MM.1S (cell line): ENCODE measurements around the gene RHOF.

ENCODE experiments used
- DNase-seq: peaks from one replicate; pipeline ENCODE4 v3.0.0-alpha.2; 2015
- H2AFZ ChIP-seq: fragments of 300-600 bp; sonication (generic); 2 replicates; pipeline ENCODE4 v1.6.0; 2016; ENCODE audit warnings: antibody characterized with exemption, low read length
- H3F3A ChIP-seq: fragments of 300-600 bp; sonication (generic); 2 replicates; pipeline ENCODE4 v1.6.1; 2016; ENCODE audit warnings: mild to moderate bottlenecking, antibody characterized with exemption, low read length, moderate library complexity, mixed read lengths; ENCODE audit not compliant: insufficient read depth
- H3K27ac ChIP-seq: fragments of 300-600 bp; sonication (generic); 2 replicates; pipeline ENCODE4 v1.5.1; 2016; ENCODE audit warnings: mild to moderate bottlenecking, low read length
- H3K27me3 ChIP-seq: fragments of 300-600 bp; sonication (generic); replicated peaks from 2 replicates; pipeline ENCODE4 v1.6.0; 2016; ENCODE audit warnings: low read length; ENCODE audit not compliant: insufficient read depth
- H3K36me3 ChIP-seq: fragments of 300-600 bp; sonication (generic); replicated peaks from 2 replicates; pipeline ENCODE4 v1.6.1; 2016; ENCODE audit warnings: mild to moderate bottlenecking, low read length, mixed read lengths; ENCODE audit not compliant: insufficient read depth
- H3K4me1 ChIP-seq: fragments of 300-600 bp; sonication (generic); 2 replicates; pipeline ENCODE4 v1.6.1; 2016; ENCODE audit warnings: low read length, mixed read lengths
- H3K4me2 ChIP-seq: fragments of 300-600 bp; sonication (generic); 2 replicates; pipeline ENCODE4 v1.6.0; 2016; ENCODE audit warnings: low read depth, low read length
- H3K4me3 ChIP-seq: fragments of 300-600 bp; sonication (generic); 2 replicates; pipeline ENCODE4 v1.5.1; 2016; ENCODE audit warnings: low read length, mixed read lengths
- H3K79me2 ChIP-seq: fragments of 300-600 bp; sonication (generic); 2 replicates; pipeline ENCODE4 v1.6.1; 2016; ENCODE audit warnings: mixed run types, low read length, mixed read lengths
- H3K9ac ChIP-seq: fragments of 300-600 bp; sonication (generic); 2 replicates; pipeline ENCODE4 v1.6.1; 2016; ENCODE audit warnings: low read length, mixed read lengths
- H3K9me2 ChIP-seq: fragments of 300-600 bp; sonication (generic); replicated peaks from 2 replicates; pipeline ENCODE4 v1.6.1; 2016; ENCODE audit warnings: mild to moderate bottlenecking, low read length, mixed read lengths; ENCODE audit not compliant: insufficient read depth
- H3K9me3 ChIP-seq: fragments of 300-600 bp; sonication (generic); replicated peaks from 2 replicates; pipeline ENCODE4 v1.6.1; 2016; ENCODE audit warnings: mild to moderate bottlenecking, low read length, mixed read lengths; ENCODE audit not compliant: insufficient read depth
- H4K20me1 ChIP-seq: fragments of 300-600 bp; sonication (generic); 2 replicates; pipeline ENCODE4 v1.6.1; 2016; ENCODE audit warnings: mild to moderate bottlenecking, low read length, moderate library complexity, mixed read lengths; ENCODE audit not compliant: insufficient read depth
- EZH2 ChIP-seq: fragments of 300-600 bp; sonication (generic); optimal IDR thresholded peaks from 2 replicates; pipeline ENCODE3; 2017; ENCODE audit warnings: low read depth, mild to moderate bottlenecking, antibody characterized with exemption, low read length, mixed read lengths
- EZH2phosphoT487 ChIP-seq: fragments of 300-600 bp; sonication (generic); IDR thresholded peaks from 2 replicates; pipeline ENCODE4 v1.6.1; 2018; ENCODE audit warnings: antibody characterized with exemption, low read length
- TF ChIP-seq, protein P1 (sequence below): fragments of 300-600 bp; sonication (generic); IDR thresholded peaks from 2 replicates; pipeline ENCODE4 v1.5.1; 2016; ENCODE audit warnings: antibody characterized with exemption, low read length, mixed read lengths

Gene RHOF

DNA sequence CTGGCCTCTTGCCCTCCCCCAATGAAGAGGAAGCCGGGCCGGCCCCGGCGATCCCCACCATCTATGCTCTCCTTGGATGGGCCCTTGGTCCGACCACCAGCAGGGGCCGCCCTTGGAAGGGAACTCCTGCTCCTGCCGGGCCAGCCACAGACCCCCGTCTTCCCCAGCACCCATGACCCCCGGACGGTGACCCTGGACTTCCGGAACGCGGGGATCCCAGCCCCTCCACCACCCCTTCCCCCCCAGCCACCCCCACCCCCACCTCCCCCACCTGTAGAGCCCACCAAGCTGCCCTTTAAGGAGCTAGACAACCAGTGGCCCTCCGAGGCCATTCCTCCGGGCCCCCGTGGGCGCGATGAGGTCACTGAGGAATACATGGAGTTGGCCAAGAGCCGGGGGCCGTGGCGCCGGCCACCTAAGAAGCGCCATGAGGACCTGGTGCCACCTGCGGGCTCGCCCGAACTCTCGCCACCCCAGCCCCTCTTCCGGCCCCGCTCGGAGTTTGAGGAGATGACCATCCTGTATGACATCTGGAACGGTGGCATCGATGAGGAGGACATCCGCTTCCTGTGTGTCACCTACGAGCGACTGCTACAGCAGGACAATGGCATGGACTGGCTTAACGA lies 29.7 kb upstream of the RHOF start:
- TF ChIP-seq EZH2phosphoT487 (no peak), EZH2 (no peak)
- TF ChIP-seq, protein P1, sequence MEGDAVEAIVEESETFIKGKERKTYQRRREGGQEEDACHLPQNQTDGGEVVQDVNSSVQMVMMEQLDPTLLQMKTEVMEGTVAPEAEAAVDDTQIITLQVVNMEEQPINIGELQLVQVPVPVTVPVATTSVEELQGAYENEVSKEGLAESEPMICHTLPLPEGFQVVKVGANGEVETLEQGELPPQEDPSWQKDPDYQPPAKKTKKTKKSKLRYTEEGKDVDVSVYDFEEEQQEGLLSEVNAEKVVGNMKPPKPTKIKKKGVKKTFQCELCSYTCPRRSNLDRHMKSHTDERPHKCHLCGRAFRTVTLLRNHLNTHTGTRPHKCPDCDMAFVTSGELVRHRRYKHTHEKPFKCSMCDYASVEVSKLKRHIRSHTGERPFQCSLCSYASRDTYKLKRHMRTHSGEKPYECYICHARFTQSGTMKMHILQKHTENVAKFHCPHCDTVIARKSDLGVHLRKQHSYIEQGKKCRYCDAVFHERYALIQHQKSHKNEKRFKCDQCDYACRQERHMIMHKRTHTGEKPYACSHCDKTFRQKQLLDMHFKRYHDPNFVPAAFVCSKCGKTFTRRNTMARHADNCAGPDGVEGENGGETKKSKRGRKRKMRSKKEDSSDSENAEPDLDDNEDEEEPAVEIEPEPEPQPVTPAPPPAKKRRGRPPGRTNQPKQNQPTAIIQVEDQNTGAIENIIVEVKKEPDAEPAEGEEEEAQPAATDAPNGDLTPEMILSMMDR: no peak
- Histone ChIP-seq H3K9me2 (no peaks in the 10 kb centered on the region), H3F3A (no peaks in the 10 kb centered on the region), H4K20me1 (no peaks in the 10 kb centered on the region), H3K4me2 (no peak overlapping the region), H3K4me1 (no peaks in the 10 kb centered on the region), H3K27me3 (no peaks in the 10 kb centered on the region), H3K27ac (no peak overlapping the region), H3K79me2 (no peaks in the 10 kb centered on the region), H3K36me3 (no peaks in the 10 kb centered on the region), H2AFZ (no peak overlapping the region), H3K9ac (no peak overlapping the region), H3K9me3 (no peaks in the 10 kb centered on the region), H3K4me3 (no peak overlapping the region)
- no peak for DNase-seq

DNA sequence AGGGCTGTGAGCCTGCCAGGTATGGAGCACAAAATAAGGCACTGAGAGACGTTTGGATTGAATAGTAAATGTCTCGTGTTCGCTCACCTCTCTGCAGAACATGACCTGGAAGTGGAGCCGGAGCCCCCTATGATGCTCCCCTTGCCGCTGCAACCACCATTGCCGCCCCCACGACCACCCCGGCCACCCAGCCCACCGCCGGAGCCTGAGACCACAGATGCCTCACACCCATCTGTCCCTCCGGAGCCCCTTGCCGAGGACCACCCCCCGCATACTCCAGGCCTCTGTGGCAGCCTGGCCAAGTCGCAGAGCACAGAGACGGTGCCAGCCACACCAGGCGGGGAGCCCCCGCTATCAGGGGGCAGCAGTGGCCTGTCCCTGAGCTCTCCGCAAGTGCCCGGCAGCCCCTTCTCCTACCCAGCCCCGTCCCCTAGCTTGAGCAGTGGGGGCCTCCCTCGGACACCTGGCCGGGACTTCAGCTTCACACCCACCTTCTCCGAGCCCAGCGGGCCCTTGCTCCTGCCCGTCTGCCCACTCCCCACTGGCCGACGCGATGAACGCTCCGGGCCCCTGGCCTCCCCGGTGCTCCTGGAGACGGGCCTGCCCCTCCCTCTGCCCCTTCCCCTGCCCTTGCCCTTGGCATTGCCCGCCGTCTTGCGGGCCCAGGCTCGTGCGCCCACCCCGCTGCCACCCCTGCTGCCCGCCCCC lies 29.1 kb upstream of the RHOF start:
- Histone ChIP-seq H2AFZ (no peak overlapping the region), H3K9me2 (no peaks in the 10 kb centered on the region), H3K79me2 (no peaks in the 10 kb centered on the region), H3K4me2 (no peak overlapping the region), H3K27ac (no peak overlapping the region), H4K20me1 (no peaks in the 10 kb centered on the region), H3K4me3 (no peak overlapping the region), H3K27me3 (no peaks in the 10 kb centered on the region), H3K9me3 (no peaks in the 10 kb centered on the region), H3K36me3 (no peaks in the 10 kb centered on the region), H3F3A (no peaks in the 10 kb centered on the region), H3K4me1 (no peaks in the 10 kb centered on the region), H3K9ac (no peak overlapping the region)
- TF ChIP-seq EZH2phosphoT487 (no peak), EZH2 (no peak)
- TF ChIP-seq, protein P1: no peak
- DNase-seq: no peak

DNA sequence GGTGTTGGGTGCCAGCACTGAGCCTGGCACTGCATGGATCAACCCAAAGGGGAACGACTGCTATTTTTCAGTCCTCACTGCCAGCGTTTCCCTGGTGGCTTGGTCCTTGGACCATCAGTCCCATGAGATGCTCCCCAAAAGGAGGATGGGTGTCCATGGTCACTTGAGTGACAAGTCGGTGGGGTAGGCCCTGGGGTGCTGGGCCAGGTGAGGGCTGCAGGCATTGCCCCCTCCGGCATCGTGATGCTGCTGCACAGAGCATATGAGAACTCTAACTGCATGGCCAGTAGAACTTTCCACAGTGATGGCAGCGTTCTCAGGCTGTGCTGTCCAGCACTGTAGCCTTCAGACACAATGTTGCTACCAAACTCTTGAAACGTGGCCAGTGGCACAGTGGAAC lies 26.6 kb upstream of the RHOF start:
- no peak overlapping the region for H3K4me3 ChIP-seq
- no peaks in the 10 kb centered on the region for H3K9me3 ChIP-seq
- no peaks in the 10 kb centered on the region for H3F3A ChIP-seq
- TF ChIP-seq EZH2phosphoT487 (no peak), EZH2 (no peak)
- TF ChIP-seq, protein P1: no peak
- H3K36me3 ChIP-seq: no peaks in the 10 kb centered on the region
- H2AFZ ChIP-seq: no peak overlapping the region
- no peaks in the 10 kb centered on the region for H3K27me3 ChIP-seq
- H4K20me1 ChIP-seq: no peaks in the 10 kb centered on the region
- H3K4me1 ChIP-seq: no peaks in the 10 kb centered on the region
- no peak for DNase-seq
- H3K27ac ChIP-seq: no peak overlapping the region
- no peaks in the 10 kb centered on the region for H3K79me2 ChIP-seq
- no peak overlapping the region for H3K9ac ChIP-seq
- no peaks in the 10 kb centered on the region for H3K9me2 ChIP-seq
- no peak overlapping the region for H3K4me2 ChIP-seq
